Ovary (tissue), 9 donors: Measurements from ENCODE around the gene LIPI. TPM values are rescaled to one million over a fixed set of nuclear protein-coding genes. Genes with fewer than 3 reads are reported as not detected.
"Not testable (repeated sequence)": the region's sequence is repeated elsewhere in the genome, so short reads cannot be mapped to it uniquely, and the experiment has no call there.

ENCODE experiments used
- DNase-seq, 5 donors: peaks; one replicate each; pipeline ENCODE4 v3.0.0-alpha.2; 2019 to 2020
- H3K27ac ChIP-seq, 2 donors: fragments of 200-600 bp; one replicate each; pipeline versions ENCODE4 v1.5.1 to v1.8.0; 2019 to 2022
- H3K27me3 ChIP-seq: fragments of 200-600 bp; one replicate; pipeline ENCODE4 v1.8.0; 2022
- H3K36me3 ChIP-seq: fragments of 200-600 bp; sonication (generic); one replicate; pipeline ENCODE4 v1.5.1; 2019
- H3K4me1 ChIP-seq: one replicate; pipeline ENCODE4 v1.8.1; 2013; ENCODE audit warnings: mild to moderate bottlenecking, moderate library complexity; ENCODE audit not compliant: insufficient read depth
- H3K4me3 ChIP-seq: fragments of 200-600 bp; sonication (generic); one replicate; pipeline ENCODE4 v1.5.1; 2017
- H3K9me3 ChIP-seq, 2 donors: fragments of 200-600 bp in 1 of 2; sonication (generic) in 1 of 2; one replicate each; pipeline versions ENCODE4 v1.5.1 to v1.8.1; 2013 to 2019; ENCODE audit warnings: mild to moderate bottlenecking in 1 of 2, moderate library complexity in 1 of 2
- EP300 ChIP-seq: sonication (generic); formaldehyde crosslinking; IDR thresholded peaks from one replicate; pipeline ENCODE4 v1.6.1; 2017; ENCODE audit warnings: antibody characterized with exemption
- POLR2A ChIP-seq: fragments of 450-650 bp; IDR thresholded peaks from one replicate; pipeline ENCODE4 v1.6.1; 2017; ENCODE audit warnings: antibody characterized with exemption, mild to moderate bottlenecking, moderate library complexity
- WGBS, 3 donors: extraction: QIAGEN DNeasy Blood & Tissue Kit in 1 of 3; methylation state at CpG; one replicate each; pipeline versions ENCODE4 v1.1.5 to v1.1.7; 2013 to 2017; 5-methylcytosine and 5-hydroxymethylcytosine counted together
- intact Hi-C, 4 donors: fragments of 100-400 bp; cut with DNase I; formaldehyde crosslinking; loops; one replicate each; pipeline versions ENCODE4 v1.11.0 to v1.15.1; 2022 to 2023
- polyA plus RNA-seq, 2 donors: library from polyadenylated mRNA; stranded (reverse); fragments of 200-250 nt in 1 of 2; fragments of 350-450 nt in 1 of 2; fragmentation: Illumina TruSeq in 1 of 2; extraction: RNeasy Lipid Tissue Mini Kit (QIAGEN cat#74804) in 1 of 2; gene quantifications; one replicate each; pipeline ENCODE4 v1.2.3, GENCODE V29; 2013 to 2014
- total RNA-seq, 7 donors: library from RNA; depleted of rRNA in 2 of 7; stranded (reverse); fragments of >200 nt in 2 of 7; fragmentation: NEBNext Ultra II Directional in 3 of 7; extraction: Animal tissue kit (Norgen Biotek cat#: 25700) in 3 of 7; gene quantifications; one replicate each; pipeline versions ENCODE4 v1.1.0 to v1.2.4, GENCODE V29; 2016 to 2023
- TF ChIP-seq, protein P1 (sequence below), 3 donors: fragments of 450-650 bp in 2 of 3; fragments of 200-600 bp in 1 of 3; IDR thresholded peaks; one replicate each; pipeline versions ENCODE4 v1.5.1 to v1.8.0; 2016 to 2022; ENCODE audit warnings: antibody characterized with exemption in 3 of 3, mild to moderate bottlenecking in 1 of 3
- donor health status: DM: no; HTN: no; CAD: no; lungs with moderate emphysema.
- donor health status: DM: no; HTN: no; CAD: no.
- donor health status: Bipolar disorder and iron deficiency.
- donor health status: DM: yes; HTN: yes; CAD: no.
- donor health status: DM: no; HTN: no; CAD: no.
- donor health status: DM: yes; HTN: yes; CAD: no.

The LIPI gene
- total and polyA plus RNA-seq, 9 donors, result 0.18 to 0.48 TPM; not detected in 7

DNA sequence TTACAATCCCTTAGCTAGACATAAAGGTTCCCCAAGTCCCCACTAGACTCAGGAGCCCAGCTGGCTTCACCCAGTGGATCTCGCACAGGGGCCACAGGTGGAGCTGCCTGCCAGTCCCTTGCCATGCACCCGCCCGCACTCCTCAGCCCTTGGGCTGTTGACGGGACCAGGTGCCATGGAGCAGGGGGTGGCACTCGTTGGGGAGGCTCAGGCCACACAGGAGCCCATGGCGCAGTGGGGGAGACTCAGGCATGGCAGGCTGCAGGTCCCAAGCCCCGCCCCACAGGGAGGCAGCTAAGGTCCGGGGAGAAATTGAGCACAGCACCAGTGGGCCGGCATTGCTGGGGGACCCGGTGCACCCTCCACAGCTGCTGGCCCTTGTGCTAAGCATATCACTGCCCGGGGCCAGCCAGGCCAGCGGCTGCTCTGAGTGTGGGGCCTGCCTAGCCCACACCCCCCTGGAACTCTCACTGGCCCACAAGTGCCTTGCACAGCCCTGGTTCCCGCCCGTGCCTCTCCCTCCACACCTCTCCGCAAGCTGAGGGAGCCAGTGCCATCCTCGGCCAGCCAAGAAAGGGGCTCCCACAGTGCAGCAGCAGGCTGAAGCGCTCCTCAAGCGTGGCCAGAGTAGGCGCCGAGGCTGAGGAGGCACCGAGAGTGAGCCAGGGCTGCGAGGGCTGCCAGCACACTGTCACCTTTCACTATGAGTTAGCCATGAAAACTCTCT lies 117.8 kb downstream of the LIPI start:
- 78 to 93% (median 83%) methylated on average over 17 to 22 of the region's 22 CpGs for WGBS, 3 donors
- TF ChIP-seq POLR2A (no peak), EP300 (no peak)
- TF ChIP-seq, protein P1, sequence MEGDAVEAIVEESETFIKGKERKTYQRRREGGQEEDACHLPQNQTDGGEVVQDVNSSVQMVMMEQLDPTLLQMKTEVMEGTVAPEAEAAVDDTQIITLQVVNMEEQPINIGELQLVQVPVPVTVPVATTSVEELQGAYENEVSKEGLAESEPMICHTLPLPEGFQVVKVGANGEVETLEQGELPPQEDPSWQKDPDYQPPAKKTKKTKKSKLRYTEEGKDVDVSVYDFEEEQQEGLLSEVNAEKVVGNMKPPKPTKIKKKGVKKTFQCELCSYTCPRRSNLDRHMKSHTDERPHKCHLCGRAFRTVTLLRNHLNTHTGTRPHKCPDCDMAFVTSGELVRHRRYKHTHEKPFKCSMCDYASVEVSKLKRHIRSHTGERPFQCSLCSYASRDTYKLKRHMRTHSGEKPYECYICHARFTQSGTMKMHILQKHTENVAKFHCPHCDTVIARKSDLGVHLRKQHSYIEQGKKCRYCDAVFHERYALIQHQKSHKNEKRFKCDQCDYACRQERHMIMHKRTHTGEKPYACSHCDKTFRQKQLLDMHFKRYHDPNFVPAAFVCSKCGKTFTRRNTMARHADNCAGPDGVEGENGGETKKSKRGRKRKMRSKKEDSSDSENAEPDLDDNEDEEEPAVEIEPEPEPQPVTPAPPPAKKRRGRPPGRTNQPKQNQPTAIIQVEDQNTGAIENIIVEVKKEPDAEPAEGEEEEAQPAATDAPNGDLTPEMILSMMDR (IDR thresholded peaks at IDR 0.05), result no peak
- Histone ChIP-seq H3K27me3 (no peaks in the 10 kb centered on the region), H3K27ac (no peak overlapping the region), H3K36me3 (no peaks in the 10 kb centered on the region), H3K4me1 (no peaks in the 10 kb centered on the region), H3K9me3 (no peaks in the 10 kb centered on the region), H3K4me3 (no peak overlapping the region)
- intact Hi-C loops, result no loop called here
- DNase-seq, result no peak

DNA sequence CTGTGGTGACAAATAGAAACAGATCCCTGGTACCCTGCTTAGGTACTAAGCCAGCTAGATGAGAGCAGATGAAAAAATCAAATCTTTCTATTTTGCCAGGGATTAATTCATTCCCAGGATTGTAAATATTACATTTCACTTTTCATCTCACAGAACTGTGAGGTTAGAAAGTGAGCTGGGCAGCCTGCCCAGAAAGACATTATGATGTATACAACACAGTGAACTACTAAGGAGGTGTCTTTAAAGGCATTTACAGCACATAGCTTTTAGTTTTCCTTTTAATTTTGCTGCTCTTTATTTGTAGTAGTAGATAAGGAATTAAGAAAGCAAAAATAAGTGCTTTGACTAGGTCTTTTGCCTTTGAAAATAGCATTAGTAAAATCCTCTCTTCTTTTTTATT lies 120.6 kb downstream of the LIPI start:
- H3K36me3 ChIP-seq, H3K27me3 ChIP-seq, intact Hi-C loops: not testable (repeated sequence)

DNA sequence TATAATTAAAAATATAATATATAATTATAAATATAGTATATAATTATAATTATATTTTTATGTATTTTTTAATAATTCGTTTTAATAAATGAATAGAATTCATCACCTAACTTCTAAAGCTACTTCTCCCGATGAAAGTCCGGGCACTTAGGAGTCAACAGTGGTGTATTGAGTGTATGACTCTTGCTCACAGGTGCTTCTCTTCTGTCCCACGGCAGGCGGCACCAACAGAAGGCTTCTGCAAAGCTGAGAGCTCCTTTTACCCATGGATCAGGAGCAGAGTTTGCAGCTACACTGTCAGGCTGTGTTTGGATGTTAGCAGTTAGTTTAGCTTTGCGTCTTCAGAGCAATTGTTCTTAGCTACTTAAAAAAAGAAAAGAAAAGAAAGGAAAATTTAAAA lies 122.4 kb downstream of the LIPI start:
- 81 to 95% (median 81%) methylated on average over 6 of the region's 6 CpGs for WGBS, 3 donors
- Histone ChIP-seq H3K4me3 (no peak overlapping the region), H3K36me3 (no peaks in the 10 kb centered on the region), H3K27ac (no peak overlapping the region), H3K9me3 (no peaks in the 10 kb centered on the region), H3K4me1 (no peaks in the 10 kb centered on the region), H3K27me3 (no peaks in the 10 kb centered on the region)
- no peak for DNase-seq
- no peak for TF ChIP-seq POLR2A
- intact Hi-C loops, result no loop called here

More for the DNA sequence above, 120.6 kb downstream of the LIPI start:
- DNase-seq, H3K9me3 ChIP-seq, H3K4me1 ChIP-seq, H3K27ac ChIP-seq, H3K4me3 ChIP-seq: not testable (repeated sequence)

DNA sequence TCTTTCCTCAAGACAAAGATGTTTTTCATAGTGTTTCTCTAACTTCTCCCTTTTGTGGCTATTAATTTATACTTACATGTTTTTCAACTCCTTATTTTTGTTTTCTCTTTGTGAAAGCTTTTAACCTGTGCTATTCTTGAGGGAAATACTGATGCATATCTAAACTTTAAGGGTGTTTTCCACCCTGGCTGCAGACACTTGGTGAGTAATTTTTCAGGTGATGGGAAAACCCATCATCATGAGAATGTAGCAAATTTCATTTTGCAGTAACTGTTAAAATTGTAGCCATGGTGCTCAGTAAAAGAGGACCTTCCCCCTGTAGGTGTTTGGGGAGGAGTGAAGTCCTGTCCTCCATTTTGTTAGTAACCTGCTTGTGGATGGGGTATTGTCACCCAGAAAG lies 124.2 kb downstream of the LIPI start:
- intact Hi-C loops, result no loop called here
- no peak for DNase-seq
- Histone ChIP-seq H3K4me1 (no peaks in the 10 kb centered on the region), H3K27ac (no peak overlapping the region), H3K27me3 (no peaks in the 10 kb centered on the region), H3K9me3 (no peaks in the 10 kb centered on the region), H3K36me3 (no peaks in the 10 kb centered on the region), H3K4me3 (no peak overlapping the region)
- TF ChIP-seq POLR2A, result no peak
- no peak for TF ChIP-seq EP300
- TF ChIP-seq, protein P1 (IDR thresholded peaks at IDR 0.05), result no peak

DNA sequence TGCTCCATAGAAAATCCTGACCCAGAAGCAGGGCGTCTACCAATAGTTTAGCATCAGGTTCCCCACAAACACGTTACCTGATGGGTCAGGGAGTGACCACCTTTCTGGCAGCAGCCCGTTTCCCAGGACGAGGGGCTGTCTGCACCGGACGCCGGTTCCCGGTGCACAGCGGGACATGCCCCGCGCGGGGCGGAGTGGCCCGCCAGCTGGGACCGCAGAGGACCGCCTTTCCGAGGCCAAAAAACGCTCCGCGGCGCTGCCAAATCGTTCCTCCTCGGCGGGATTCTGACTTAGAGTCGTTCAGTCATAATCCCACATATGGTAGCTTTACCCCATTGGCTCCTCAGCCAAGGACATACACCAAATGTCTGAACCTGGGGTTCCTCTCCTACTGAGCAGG lies 126.1 kb downstream of the LIPI start:
- no peak overlapping the region for H3K27ac ChIP-seq
- H3K4me3 ChIP-seq, result no peak overlapping the region
- H3K4me1 ChIP-seq, result no peaks in the 10 kb centered on the region
- no peaks in the 10 kb centered on the region for H3K27me3 ChIP-seq
- TF ChIP-seq, protein P1 (IDR thresholded peaks at IDR 0.05), result no peak
- TF ChIP-seq POLR2A, result no peak
- TF ChIP-seq EP300, result no peak
- intact Hi-C loops, result no loop called here
- no peaks in the 10 kb centered on the region for H3K9me3 ChIP-seq
- no peak for DNase-seq
- 96 to 98% (median 97%) methylated on average over 25 of the region's 25 CpGs for WGBS, 3 donors
- no peaks in the 10 kb centered on the region for H3K36me3 ChIP-seq
